Activated CD4-positive, CD25-positive, alpha-beta regulatory T cell treated with anti-CD3 and anti-CD28 coated beads, Interleukin-2, amount 50 U/mL, for 72 hours (primary cell): ENCODE data around the gene PYGB.

Experiments
- DNase-seq: peaks from one replicate; pipeline ENCODE4 v3.0.0; 2021

PYGB gene

DNA sequence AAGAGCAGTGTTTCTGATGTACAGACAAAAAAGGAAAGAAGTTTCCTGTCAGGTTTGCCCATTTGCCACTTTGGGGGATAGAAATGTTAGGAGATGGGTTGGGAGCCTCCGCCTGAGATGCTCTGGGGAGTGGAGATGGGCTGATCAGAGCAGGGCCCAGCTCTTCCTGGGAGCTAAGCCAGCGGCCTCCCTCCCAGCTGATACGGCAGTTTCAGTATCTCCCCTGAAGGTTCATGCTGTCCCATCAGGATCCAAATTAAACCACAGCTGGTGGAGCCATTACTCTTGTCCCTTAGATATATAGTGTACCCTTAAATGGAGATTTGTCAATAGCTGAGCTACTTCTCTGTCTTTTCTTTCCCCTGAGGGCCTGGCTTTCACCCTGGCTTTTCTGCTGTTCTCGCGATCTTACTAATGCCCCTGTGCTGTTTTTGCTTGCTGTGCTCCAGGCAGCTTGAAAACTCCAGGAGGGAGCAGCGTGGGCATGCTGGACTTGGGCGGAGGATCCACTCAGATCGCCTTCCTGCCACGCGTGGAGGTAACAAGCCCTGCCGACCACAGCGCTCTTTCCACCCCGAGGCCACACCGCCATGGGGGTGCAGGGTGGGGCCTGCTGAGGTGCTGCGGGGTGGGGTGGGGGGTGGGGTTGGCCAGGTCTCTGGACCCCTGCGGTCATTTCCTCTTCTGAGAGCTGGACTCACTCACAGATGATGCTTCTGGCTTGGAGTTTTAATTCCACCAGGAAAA, 31.5 kb upstream of the PYGB start:
- DNase-seq = no peak

DNA sequence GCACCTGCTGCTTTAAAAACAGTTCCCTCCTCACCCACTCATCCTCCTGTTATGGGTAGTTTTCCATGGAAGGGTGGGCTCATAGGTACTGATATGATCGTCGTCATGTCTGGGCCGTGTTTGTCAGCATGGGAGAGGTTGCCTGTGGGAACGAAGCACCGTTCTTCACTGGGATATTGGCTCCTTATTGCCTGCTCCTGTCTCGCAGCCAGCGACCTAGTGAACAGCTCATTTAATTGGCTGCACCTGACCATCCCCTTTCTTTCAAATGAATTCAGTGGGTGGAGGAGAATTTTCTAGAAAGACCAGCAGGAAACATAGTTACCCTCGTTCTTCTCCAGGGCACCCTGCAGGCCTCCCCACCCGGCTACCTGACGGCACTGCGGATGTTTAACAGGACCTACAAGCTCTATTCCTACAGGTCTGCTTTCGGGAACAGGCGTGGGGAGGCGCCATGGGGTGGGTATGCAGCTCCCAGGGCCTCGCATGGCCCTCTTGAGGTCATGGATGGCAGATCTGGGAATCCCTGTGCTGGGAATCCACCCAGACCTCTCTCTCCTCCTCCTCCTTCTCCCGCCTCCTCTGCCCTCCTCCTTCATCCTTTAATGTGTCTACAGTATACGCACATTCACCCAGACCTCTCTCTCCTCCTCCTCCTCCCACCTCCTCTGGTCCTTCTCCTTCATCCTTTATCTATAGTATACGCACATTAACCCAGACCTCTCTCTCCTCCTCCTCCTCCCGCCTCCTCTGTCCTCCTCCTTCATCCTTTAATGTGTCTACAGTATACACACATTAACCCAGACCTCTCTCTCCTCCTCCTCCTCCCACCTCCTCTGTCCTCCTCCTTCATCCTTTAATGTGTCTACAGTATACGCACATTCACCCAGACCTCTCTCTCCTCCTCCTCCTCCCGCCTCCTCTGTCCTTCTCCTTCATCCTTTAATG, 30.4 kb upstream of the PYGB start:
- no peak for DNase-seq

DNA sequence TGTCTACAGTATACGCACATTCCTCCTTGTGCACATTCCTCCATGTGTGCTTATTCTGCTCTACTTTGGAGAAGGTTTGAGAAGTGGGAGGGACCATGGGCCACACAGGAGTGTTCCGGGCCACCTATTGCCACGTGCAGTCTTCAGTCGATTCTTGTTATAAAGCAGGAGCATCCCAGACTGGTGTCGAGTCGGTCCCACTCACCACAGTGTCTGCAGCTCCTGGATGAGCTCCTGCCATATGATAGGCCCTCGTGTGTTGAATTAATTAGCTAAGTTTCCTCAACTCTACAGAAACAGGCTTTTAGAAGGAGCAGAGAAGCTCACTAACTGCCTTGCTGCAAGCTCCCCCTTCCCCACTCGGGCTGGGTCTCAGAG, 29.8 kb upstream of the PYGB start:
- DNase-seq = no peak

DNA sequence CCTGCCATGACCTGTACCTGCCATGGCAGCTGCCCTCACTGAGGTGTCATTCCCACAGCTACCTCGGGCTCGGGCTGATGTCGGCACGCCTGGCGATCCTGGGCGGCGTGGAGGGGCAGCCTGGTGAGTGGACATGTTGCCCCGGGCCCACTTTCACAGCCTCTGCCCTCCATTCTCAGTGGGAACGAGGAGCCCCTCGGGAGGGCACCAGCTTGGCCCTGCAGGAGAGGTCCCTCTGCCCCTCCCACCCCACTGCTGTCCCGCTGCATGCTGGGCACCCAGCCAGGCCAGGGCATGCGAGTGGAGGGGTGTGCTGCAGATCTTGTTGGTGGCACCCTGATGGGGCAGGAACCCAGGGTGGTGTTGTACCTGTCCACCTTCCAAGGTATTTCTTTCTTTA, 29.4 kb upstream of the PYGB start:
- DNase-seq = no peak

DNA sequence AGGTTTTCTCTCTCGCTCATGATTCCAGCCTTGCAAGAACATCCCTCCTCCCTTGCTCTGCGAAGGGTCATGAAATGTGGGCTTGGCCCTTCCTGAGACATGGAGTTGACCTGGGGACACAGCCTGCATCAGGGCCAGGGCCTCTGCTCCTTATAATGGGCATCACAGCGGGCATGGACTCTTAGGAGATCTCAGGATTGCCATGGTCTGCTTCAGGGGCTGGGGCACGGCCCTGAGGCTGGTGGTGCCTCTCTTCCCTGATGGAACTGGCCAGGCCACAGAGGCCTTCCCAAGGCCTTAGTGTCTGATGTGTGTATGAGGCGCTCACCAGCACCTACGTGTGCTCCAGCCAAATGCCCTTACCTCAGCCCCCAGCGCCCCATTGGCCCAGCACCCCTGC, 28.5 kb upstream of the PYGB start:
- no peak for DNase-seq

DNA sequence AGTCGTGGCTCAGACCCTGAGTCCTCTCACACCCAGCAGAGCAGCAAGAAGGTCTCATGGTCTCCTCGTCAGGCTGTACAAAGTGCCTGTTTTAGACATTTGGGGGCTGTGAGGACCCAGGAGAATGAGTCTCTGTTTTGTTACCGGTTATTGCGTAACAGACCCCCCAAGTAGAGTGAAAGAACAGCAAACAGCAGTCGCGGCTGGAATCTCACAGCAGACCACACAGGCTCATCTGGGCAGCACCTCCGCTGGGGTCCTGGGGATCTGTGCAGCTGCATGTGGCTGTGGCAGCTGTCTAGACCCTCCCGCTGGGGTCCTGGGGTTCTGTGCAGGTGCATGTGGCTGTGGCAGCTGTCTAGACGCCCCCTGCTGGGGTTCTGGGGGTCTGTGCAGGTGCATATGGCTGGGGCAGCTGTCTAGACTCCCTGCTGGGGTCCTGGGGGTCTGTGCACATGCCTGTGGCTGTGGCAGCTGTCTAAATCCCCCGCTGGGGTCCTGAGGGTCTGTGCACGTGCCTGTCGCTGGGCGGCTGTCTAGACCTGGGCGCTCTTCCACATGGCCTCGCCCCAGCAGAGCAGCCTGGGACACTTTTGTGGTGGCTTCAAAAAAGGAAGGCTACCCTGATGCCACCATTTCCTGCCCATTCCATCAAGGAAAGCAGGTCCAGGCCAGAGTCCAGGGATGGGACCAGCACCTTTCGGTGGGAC, 27.7 kb upstream of the PYGB start:
- DNase-seq = no peak

DNA sequence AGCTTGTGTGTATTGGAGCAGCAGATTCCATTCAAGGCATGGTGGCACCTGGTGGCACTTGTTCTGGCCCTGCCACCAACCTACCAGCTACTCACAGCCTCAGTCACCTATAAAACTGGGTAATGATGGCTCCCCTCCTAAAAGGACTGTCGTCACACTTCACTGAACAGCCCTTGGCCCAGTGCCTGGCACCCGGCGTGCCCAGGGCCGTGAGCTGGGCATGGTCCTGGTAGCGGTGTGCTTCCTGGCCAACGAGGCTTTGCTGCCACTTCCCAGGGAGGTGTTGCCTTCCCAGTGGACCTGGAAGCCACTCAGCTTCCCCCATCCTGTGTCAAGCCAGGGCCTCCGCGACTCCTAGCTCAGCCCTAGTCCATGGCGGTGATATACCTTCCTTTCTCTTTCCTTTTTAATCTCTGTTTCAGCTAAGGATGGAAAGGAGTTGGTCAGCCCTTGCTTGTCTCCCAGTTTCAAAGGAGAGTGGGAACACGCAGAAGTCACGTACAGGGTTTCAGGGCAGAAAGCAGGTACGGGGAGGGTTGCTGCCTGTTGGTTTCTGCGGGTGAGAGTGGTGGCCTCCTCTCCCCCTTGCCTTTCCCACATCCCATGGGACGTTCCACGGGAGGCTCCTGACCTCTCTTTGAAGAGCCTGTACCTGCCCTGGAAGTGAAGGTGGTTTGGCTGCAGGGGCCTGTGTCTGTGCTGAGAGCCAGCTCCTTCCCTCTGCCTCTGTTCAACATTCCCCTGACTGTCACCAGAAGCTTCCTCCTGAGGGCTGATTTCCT, 26.9 kb upstream of the PYGB start:
- no peak for DNase-seq

DNA sequence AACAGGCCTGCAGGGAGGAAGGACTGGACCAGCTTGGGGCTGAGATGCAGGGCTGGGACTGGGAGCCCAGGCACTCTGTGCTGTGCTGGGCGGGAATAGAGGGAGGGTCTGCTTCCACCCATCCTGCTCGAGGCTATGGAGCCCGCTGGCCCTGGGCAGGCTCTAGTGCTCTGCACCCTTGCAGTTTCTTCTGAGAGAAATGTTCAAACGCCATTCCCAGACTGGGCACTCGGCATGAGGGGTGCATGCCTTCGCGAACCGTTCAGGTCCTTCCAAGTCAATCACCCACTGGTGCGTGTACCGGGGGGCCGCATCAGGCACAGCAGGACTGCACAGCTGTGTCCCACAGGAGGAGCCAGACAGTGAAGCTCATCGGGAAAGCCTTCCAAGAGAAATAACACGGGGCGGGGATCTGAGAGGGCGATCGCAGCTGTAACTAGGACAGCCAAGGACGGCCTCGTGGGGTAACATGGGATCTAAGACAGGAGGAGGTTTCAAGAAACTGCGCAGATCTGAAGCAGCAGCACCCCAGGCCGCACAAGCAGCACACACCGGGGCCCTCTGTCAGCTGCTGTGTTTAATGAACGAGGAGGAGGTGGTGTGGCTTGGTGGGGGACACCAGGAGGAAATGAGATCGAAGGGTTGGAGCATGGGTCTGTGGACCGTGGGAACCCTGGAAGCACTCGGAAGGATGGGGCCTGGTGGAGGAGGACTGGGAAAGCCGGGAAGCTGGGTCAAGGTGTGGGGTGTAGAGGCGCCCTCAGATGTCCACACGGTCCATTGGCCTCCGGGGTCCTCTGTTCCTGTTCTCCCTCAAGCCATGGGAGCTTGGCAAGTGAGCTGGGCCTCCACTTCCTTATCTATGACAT, 26.1 kb upstream of the PYGB start:
- no peak for DNase-seq

DNA sequence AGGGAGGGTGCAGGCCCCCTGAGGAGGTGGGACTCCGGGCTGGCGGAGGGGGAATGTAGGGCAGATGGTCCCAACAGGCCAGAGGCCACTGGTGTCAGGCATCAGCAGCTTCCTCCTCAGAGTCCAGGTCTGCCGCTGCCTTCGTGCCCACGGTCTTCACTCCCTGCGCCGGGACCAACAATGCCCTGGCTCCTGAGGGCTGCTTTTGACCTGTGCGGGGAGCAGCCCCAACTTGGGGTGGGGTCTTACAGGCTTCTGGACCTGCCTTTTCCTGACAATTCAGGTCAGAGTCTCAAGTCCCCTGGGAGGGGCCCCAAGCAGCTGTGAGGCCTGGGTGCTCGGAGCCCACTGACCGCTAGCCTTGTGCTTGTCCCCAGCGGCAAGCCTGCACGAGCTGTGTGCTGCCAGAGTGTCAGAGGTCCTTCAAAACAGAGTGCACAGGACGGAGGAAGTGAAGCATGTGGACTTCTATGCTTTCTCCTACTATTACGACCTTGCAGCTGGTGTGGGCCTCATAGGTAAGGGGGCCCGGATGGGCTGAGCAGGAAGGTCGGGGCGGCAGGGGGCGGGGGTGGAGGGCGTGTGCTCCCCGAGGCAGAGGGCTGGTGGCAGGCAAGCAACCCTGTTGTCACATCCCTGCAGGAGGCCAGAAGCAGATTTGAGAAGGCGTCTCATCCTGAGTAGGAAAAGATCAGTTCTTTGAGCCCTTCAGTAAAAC, 25.3 kb upstream of the PYGB start:
- no peak for DNase-seq

DNA sequence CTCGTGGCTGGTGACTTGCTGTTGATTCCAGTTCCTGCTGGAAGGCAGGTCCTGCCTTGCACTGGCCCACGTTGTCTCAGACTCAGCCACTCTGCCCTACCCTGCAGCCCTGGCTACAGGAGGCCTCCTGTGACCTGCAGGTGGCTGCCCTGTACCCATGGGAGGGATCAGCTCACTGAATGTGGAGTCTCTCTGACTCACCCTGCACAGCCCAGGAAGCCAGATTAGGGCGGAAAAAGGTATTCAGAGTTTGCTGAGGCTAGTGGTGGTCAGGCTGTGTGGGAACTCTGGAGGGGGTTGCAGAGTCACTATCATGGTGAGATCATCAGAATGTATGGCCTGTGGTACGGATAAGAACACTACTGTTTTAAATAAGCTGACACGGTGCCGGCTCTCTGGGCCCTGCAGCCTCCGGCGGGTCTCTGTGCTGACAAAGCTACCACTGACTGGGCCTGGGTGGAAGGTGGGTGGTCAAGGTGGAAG, 24.7 kb upstream of the PYGB start:
- no peak for DNase-seq

DNA sequence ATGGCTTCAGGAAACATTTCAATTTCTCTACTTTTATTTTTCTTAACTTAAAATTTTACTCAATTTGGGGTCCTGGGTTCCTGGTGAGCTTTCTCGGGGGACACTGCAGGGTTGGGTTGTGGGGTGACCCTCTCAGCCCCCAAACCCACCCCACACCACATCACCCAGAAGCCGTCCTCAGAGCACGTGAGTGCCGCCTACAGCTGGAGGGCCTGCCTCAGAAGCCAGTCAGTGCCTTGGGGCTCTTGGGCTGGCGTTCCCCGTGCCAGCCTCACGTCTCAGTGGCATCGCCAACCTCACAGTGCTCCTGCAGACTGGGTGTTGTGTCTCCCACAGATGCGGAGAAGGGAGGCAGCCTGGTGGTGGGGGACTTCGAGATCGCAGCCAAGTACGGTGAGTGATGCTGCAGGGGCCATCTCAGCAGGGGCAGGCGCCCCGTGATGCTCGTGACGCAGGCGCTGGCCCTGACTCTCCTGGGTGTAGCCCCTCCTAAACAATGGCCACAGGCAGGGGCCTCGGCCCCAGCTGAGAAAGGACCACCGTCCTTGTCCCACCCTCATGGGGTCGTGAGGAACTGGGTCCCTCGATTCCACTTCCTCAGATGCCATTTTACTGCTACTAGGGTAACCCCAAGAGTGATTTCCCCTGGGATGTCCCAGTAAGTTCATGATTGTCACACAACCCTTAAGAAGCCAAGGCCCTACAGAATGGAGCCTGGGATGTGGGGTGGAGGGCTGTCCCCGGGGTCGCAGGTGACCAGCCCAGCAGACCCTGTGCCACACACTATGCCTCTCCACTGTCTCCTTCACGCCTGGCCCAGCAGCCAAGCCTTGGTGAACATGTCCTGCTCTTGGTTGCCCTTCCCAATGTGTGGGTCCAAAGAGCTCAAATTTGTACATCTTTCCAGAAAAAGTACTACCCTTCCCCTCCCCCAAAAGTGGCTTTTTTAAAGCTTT, 23.8 kb upstream of the PYGB start:
- no peak for DNase-seq

DNA sequence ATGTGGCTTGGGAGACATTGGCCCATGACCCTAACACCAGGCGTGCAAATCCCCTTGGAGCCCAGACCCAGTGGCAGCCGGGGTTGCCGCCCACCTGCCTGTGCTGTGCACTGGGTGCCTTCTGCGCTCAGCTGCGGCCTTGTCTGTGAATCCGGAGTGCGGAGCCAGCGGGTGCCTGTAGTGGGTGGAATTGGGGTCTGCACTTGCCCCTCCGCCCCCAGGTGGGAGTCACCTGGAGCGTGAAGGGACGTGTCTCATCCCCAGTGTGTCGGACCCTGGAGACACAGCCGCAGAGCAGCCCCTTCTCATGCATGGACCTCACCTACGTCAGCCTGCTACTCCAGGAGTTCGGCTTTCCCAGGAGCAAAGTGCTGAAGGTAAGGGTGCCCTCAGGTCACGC, 22.9 kb upstream of the PYGB start:
- no peak for DNase-seq

DNA sequence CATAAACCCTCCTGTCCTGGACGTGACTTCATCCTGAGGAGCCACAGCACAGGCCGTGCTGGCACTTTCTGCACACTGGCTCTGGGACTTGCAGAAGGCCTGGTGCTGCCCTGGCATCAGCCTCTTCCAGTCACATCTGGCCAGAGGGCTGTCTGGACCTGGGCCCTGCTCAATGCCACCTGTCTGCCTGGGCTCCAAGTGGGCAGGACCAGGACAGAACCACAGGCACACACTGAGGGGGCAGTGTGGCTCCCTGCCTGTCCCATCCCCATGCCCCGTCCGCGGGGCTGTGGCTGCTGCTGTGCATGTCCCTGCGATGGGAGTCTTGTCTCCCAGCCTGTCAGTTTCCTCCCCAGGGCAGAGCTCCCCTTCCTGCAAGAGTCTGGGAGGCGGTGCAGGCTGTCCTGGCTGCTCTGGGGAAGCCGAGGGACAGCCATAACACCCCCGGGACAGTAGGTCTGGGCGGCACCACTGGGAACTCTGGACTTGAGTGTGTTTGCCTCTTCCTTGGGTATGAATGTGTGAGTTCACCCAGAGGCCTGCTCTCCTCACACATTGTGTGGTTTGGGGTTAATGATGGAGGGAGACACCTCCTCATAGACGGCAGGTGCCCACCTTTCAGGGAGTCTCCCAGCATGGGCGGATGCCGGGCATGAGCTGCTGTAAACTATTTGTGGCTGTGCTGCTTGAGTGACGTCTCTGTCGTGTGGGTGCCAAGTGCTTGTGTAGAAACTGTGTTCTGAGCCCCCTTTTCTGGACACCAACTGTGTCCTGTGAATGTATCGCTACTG, 22.0 kb upstream of the PYGB start:
- DNase-seq = no peak

DNA sequence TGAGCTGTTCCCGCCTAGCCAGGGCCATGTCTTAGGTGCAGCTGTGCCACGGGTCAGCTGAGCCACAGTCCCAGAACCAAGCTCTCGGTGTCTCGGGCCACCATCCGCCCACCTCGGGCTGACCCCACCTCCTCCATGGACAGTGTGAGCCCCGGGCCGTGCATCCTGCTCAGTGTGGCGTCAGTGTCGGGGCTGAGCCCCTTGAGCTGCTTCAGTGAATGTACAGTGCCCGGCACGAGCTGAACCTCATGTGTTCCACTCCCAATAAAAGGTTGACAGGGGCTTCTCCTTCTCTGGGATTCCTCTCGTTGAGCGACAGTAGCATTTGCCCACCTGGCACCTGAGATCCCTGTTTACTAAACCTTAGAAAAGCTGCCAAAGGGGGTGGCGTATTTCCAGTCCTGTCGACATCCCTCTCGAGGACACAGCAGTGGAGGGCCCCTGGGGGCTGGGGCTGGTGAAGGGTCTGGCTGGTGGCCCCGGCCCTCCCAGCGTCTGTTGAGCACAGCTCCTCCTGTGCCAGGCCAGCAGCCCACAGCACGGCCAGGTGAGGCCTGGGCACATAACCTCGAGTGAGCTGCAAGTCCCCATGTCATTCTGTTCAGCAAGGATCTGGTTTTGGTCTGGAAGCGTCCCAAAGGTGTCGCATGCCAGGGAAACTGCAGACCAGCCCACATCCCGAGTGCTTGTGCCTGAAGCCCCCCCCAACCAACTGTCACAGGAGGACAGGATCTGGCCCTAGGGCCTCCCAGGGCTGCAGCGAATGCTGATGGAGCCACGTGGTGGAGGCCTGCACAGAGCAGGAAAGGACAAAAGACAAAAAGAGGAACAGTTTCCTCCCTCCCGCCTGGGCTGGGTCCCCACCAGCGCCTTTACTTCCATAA, 21.2 kb upstream of the PYGB start:
- DNase-seq = no peak

DNA sequence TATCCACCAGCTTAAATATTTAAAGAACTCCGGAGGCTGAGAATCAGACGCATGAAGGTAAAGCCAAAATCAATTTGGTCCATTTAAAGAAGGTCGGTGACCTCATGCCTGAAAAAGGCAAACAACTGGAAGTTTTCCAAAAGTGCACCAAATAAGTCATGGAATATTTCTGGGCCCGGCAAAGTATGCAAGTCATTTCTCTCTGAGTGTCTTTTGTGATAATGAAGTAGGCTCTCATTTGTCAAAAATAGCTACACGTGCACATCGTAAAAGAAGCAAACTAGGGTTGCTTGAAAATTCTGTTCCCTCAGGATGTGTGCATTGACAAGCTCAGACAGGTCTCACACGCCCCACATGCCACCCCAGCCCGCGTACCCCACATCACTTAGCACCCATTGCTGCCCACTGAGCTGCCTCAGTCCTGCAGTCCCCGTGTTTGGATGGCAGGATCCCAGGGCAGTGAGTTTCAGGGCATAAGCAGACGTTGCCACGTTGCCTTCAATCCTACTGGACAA, 20.5 kb upstream of the PYGB start:
- no peak for DNase-seq

DNA sequence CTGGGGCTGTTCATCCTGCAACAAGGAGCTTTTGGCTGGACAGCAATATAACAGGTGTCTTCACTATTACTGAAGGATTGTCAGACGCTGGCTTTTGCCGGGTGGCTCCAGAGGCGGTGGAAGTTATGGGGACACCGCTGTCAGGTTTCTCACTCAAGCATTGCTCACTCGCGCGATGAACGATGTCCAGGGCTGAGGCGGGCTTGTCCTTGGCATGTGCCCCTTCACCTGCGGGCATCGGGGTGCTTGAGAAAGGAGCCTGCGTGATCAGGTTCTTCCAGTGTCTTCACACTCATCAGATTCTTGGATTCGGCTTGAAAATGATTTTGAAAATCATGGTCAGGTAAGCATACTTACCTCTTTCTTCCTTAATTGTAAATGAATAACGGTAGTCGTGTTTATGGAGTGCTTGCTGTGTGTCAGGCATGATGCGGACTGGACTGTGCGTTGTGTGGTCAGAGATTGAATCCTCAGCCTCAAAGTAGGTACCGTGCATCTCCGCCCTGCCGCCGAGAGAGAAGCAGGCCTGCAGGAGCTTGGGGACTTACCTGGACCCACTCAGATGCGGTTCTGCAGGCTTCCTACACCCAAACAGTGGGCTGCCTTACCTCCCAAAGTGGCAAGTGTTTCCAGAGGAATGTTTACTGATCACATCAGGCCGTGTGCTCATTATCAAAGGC, 18.3 kb upstream of the PYGB start:
- DNase-seq = no peak
